A673 (cell line): ENCODE data around the gene PSMG3. TPM values are rescaled to one million over a fixed set of nuclear protein-coding genes. Genes with fewer than 3 reads are reported as not detected.

Experiments used
- BruUV-seq: library from RNA; stranded (reverse); fragments of 400-500 nt; replicated peaks from 2 replicates; lab custom pipeline; 2021; lab: Mats Ljungman, UMichigan
- CTCF ChIA-PET: fragments of 300-600 bp; sonication (Branson Sonifier 250); formaldehyde crosslinking; loops from one replicate; lab custom pipeline; 2022; ENCODE audit warnings: antibody characterized with exemption; lab: Charles Lee
- POLR2A ChIA-PET: fragments of 300-600 bp; sonication (Branson Sonifier 250); formaldehyde crosslinking; loops from one replicate; lab custom pipeline; 2022; ENCODE audit warnings: antibody characterized with exemption; ENCODE audit not compliant: low non-redundant PET; lab: Charles Lee
- DNase-seq: peaks from one replicate; pipeline ENCODE4 v3.0.0-alpha.2; 2015; ENCODE audit warnings: low spot score
- H3K27ac ChIP-seq: fragments of 200-600 bp; sonication (generic); 2 replicates; pipeline ENCODE4 v1.5.1; 2016; ENCODE audit warnings: mixed run types, low read depth, mild to moderate bottlenecking, mixed read lengths, antibody characterized with exemption, low read length; ENCODE audit not compliant: poor library complexity, severe bottlenecking
- H3K27me3 ChIP-seq: fragments of 200-600 bp; sonication (generic); replicated peaks from 2 replicates; pipeline ENCODE4 v1.6.1; 2017; ENCODE audit warnings: mixed run types, low read depth, mild to moderate bottlenecking, mixed read lengths, antibody characterized with exemption, low read length; ENCODE audit not compliant: insufficient read depth, poor library complexity
- H3K36me3 ChIP-seq: fragments of 200-600 bp; sonication (generic); 2 replicates; pipeline ENCODE4 v1.6.1; 2016; ENCODE audit warnings: mixed run types, mild to moderate bottlenecking, mixed read lengths, antibody characterized with exemption, low read length; ENCODE audit not compliant: insufficient read depth, poor library complexity, severe bottlenecking
- H3K4me1 ChIP-seq: fragments of 200-600 bp; sonication (generic); 2 replicates; pipeline ENCODE4 v1.6.1; 2017; ENCODE audit warnings: mixed run types, mild to moderate bottlenecking, mixed read lengths, antibody characterized with exemption, low read length; ENCODE audit not compliant: insufficient read depth, poor library complexity, severe bottlenecking
- H3K4me3 ChIP-seq: fragments of 200-600 bp; sonication (generic); 2 replicates; pipeline ENCODE4 v1.5.1; 2016; ENCODE audit warnings: low read depth, mixed run types, mild to moderate bottlenecking, mixed read lengths, low read length; ENCODE audit not compliant: poor library complexity, severe bottlenecking
- H3K9me3 ChIP-seq: fragments of 200-600 bp; sonication (generic); 2 replicates; pipeline ENCODE4 v1.6.1; 2016; ENCODE audit warnings: mixed run types, low read depth, mild to moderate bottlenecking, mixed read lengths, antibody characterized with exemption, low read length; ENCODE audit not compliant: poor library complexity, severe bottlenecking
- EZH2 ChIP-seq: fragments of 200-600 bp; sonication (generic); IDR thresholded peaks from 2 replicates; pipeline ENCODE4 v1.6.1; 2017; ENCODE audit warnings: borderline replicate concordance, low read depth, mild to moderate bottlenecking, mixed read lengths, antibody characterized with exemption, low read length; ENCODE audit not compliant: poor library complexity, severe bottlenecking
- intact Hi-C: fragments of 100-400 bp; cut with micrococcal nuclease; formaldehyde crosslinking; loops from one replicate; pipeline ENCODE4 v1.10.0; 2022; ENCODE audit not compliant: unreplicated experiment
- total RNA-seq: library from RNA; stranded (reverse); gene quantifications from 2 replicates; pipeline ENCODE4 v1.2.3, GENCODE V29; 2021
- TF ChIP-seq, protein P1 (sequence below): fragments of 300-800, 200-600 bp; sonication (generic); conservative IDR thresholded peaks from 2 replicates; pipeline ENCODE4 v1.5.1; 2017; ENCODE audit warnings: low read depth, mild to moderate bottlenecking, antibody characterized with exemption, low read length, moderate library complexity, mixed read lengths

Gene PSMG3
- total RNA-seq, 1 experiment from 2014 or later, result 54.9 TPM

DNA sequence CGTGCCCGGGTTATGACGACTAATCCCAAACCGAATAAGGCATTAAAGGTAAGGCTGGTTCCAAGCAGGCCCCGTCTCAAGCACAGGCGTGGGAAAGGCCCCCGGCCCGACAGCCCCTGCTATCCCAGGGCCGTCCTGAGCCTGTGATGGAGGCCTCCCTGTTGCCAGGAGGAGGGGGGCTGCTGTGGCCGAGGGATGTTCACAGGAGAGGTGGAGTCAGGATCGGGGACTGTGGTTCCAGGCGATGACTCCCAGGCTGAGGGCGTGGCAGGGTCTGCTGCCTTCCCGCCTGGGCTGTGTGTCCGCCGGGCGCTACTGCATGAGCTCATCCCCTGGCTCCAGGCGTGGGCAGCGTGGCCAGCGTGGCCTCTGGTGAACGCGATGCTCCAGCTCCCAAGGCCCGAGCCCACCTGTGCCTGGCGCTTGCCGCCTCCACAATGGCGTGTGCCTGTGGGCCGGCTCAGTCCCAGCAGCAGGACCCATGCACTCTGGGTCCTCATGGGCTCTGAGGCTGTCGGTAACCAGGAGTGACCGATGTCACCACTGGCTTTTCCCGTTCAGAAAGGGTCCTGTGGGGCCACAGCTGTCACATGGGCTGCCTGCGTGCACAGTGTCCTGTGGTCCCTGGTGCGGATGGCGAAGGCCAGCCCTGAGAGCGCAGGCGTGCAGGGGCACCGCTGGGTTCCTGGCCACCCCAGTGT is 30.5 kb downstream of the PSMG3 start:
- no peaks in the 10 kb centered on the region for H3K27me3 ChIP-seq
- peaks cover 21% of the 10 kb centered on the region for H3K4me1 ChIP-seq
- ChIA-PET CTCF (no interaction called here), POLR2A (no interaction called here)
- intact Hi-C loops, result no loop called here
- DNase-seq, result no peak
- H3K36me3 ChIP-seq, result peaks cover 4% of the 10 kb centered on the region
- H3K27ac ChIP-seq, result no peak overlapping the region
- H3K9me3 ChIP-seq, result no peaks in the 10 kb centered on the region
- H3K4me3 ChIP-seq, result no peak overlapping the region
- no TSS peak for BruUV-seq
- TF ChIP-seq EZH2, result no peak

DNA sequence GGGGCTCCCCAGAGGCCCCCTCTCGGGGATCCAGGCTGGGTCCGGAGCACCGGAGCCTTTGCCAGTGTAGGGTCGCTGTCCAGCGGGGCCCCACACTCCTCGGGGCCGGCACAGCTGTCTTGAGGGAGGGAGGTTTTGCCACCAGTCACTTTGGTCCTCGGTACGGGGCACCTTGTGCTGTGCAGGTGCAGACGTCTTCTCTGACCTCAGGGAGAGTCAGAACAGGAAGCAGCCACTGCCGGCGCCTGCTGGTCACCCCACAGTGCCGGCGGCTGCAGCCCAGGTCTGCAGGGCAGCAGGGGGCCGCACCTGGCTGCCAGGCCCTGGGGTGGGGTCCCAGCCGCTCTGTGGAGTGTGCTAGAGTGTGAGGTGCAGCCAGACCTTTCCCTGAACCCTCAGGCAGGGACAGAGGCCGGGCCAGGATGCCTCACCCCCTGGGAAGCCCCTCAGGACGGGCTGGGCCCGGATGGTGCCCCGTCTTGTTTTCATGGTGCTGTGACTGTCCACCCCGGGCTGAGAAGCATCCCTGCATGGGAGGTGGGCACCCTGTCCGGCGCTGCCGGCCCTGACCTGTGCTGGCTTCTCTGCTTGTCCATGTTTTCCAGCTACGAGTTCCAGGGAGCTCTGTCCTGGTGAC is 31.2 kb downstream of the PSMG3 start:
- TF ChIP-seq, protein P1, sequence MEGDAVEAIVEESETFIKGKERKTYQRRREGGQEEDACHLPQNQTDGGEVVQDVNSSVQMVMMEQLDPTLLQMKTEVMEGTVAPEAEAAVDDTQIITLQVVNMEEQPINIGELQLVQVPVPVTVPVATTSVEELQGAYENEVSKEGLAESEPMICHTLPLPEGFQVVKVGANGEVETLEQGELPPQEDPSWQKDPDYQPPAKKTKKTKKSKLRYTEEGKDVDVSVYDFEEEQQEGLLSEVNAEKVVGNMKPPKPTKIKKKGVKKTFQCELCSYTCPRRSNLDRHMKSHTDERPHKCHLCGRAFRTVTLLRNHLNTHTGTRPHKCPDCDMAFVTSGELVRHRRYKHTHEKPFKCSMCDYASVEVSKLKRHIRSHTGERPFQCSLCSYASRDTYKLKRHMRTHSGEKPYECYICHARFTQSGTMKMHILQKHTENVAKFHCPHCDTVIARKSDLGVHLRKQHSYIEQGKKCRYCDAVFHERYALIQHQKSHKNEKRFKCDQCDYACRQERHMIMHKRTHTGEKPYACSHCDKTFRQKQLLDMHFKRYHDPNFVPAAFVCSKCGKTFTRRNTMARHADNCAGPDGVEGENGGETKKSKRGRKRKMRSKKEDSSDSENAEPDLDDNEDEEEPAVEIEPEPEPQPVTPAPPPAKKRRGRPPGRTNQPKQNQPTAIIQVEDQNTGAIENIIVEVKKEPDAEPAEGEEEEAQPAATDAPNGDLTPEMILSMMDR, result no peak
- no peak for TF ChIP-seq EZH2
- Histone ChIP-seq H3K4me3 (no peak overlapping the region), H3K36me3 (peaks cover 4% of the 10 kb centered on the region), H3K27me3 (no peaks in the 10 kb centered on the region), H3K9me3 (no peaks in the 10 kb centered on the region), H3K4me1 (peaks cover 21% of the 10 kb centered on the region), H3K27ac (no peak overlapping the region)
- intact Hi-C loops, result no loop called here
- BruUV-seq, result no TSS peak
- ChIA-PET POLR2A (no interaction called here), CTCF (no interaction called here)
- DNase-seq, result no peak

DNA sequence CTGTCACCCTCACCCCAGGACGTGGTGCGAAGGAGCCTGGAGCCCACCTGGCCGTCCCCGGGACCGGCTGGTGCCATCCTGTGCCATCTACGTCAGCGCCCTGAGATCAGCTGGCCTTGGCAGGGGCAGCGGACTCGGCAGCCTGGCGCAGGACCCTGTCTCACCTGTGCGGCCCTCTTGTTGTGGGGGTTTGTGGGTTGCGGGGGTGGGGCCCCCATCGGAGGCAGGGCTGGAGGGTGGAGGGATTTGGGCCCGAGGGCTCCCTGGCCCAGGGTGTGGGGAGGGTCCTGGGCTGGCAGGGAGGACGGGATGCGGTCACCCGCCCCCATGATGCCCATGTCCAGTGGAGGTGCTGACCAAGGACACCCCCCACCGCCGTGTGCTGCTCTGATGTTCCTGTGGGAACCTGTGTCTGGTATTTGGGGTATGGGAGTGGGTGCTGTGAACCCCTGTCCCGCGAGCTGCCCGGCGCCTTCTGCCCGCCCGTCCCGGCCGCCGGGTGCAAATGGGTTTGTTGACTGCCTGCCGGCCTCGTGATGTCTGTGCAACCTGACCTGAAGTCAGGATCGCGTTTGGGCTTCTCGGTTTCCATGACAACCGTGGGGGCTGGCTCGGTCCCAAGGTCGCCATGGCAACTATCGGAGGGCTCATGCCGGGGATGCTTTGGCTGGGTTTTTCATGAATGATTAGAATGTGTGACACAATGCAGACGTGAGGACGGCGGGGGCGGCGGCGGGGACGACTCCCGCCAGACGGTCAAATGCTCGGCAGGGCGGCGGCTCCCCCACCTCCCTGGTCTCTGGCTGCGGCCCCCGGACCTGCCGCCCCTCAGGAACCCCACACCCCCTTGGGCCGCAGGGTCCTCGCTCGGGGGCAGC is 32.1 kb downstream of the PSMG3 start:
- ChIA-PET CTCF (no interaction called here), POLR2A (no interaction called here)
- Histone ChIP-seq H3K9me3 (no peaks in the 10 kb centered on the region), H3K4me3 (peak overlapping the region; percentile 29), H3K27ac (peak overlapping the region; percentile 86), H3K4me1 (peaks cover 28% of the 10 kb centered on the region), H3K36me3 (peaks cover 4% of the 10 kb centered on the region), H3K27me3 (no peaks in the 10 kb centered on the region)
- TF ChIP-seq EZH2, result no peak
- TF ChIP-seq, protein P1, result no peak
- BruUV-seq, result no TSS peak
- intact Hi-C loops, result no loop called here
- peak; percentile 83 for DNase-seq
